GM23338 (cell line): ENCODE results near the gene VAMP7. TPM values are rescaled to one million over a fixed set of nuclear protein-coding genes. Genes with fewer than 3 reads are reported as not detected.

Experiments used
- ATAC-seq: fragments of 200-7000 bp; cut with Tn5 transposase; 3 replicates; pipeline ENCODE4 v1.9.1; 2020
- DNase-seq: peaks from one replicate; pipeline ENCODE4 v3.0.0-alpha.2; 2015; ENCODE audit warnings: low spot score
- H2AFZ ChIP-seq: fragments of 200-600 bp; sonication (generic); 2 replicates; pipeline ENCODE4 v1.8.0; 2016; ENCODE audit warnings: antibody characterized with exemption, mild to moderate bottlenecking, moderate library complexity
- H3F3A ChIP-seq: fragments of 200-600 bp; sonication (generic); replicated peaks from 2 replicates; pipeline ENCODE4 v1.8.0; 2017; ENCODE audit warnings: antibody characterized with exemption, mixed run types, low read depth
- H3K27ac ChIP-seq: fragments of 200-600 bp; sonication (generic); 2 replicates; pipeline ENCODE4 v1.6.1; 2016; ENCODE audit warnings: low read depth
- H3K27me3 ChIP-seq: fragments of 200-600 bp; sonication (generic); 2 replicates; pipeline ENCODE4 v1.8.0; 2016; ENCODE audit warnings: mild to moderate bottlenecking, mixed run types, moderate library complexity; ENCODE audit not compliant: insufficient read depth
- H3K36me3 ChIP-seq: fragments of 200-600 bp; sonication (generic); 2 replicates; pipeline ENCODE4 v1.8.0; 2016; ENCODE audit warnings: mild to moderate bottlenecking; ENCODE audit not compliant: insufficient read depth
- H3K4me1 ChIP-seq: fragments of 200-600 bp; sonication (generic); 2 replicates; pipeline ENCODE4 v1.8.0; 2016; ENCODE audit warnings: mild to moderate bottlenecking, moderate library complexity; ENCODE audit not compliant: insufficient read depth
- H3K4me2 ChIP-seq: fragments of 200-600 bp; sonication (generic); 2 replicates; pipeline ENCODE4 v1.7.1; 2017; ENCODE audit warnings: mixed run types
- H3K4me3 ChIP-seq: fragments of 200-600 bp; sonication (generic); 2 replicates; pipeline ENCODE4 v1.6.1; 2016; ENCODE audit warnings: mixed run types
- H3K79me2 ChIP-seq: fragments of 200-600 bp; sonication (generic); replicated peaks from 2 replicates; pipeline ENCODE4 v1.8.0; 2017; ENCODE audit warnings: mild to moderate bottlenecking; ENCODE audit not compliant: insufficient read depth
- H3K9me2 ChIP-seq: fragments of 200-600 bp; sonication (generic); 2 replicates; pipeline ENCODE4 v1.8.0; 2017; ENCODE audit not compliant: insufficient read depth
- H4K20me1 ChIP-seq: fragments of 200-600 bp; sonication (generic); replicated peaks from 2 replicates; pipeline ENCODE4 v1.8.0; 2017; ENCODE audit warnings: mild to moderate bottlenecking; ENCODE audit not compliant: insufficient read depth
- H3K27ac Mint-ChIP-seq: 2 replicates; pipeline ENCODE4 v1.8.0; 2020; ENCODE audit warnings: inconsistent platforms, mild to moderate bottlenecking, moderate library complexity, mixed read lengths
- H3K27me3 Mint-ChIP-seq: 3 replicates; pipeline ENCODE4 v1.8.0; 2022; ENCODE audit warnings: low read depth, mild to moderate bottlenecking, moderate library complexity, mixed read lengths, inconsistent platforms; ENCODE audit not compliant: insufficient read depth, poor library complexity
- H3K36me3 Mint-ChIP-seq: 3 replicates; pipeline ENCODE4 v1.8.0; 2021; ENCODE audit warnings: low read depth, mild to moderate bottlenecking, inconsistent platforms, moderate library complexity, mixed read lengths
- H3K4me1 Mint-ChIP-seq: 3 replicates; pipeline ENCODE4 v1.8.0; 2020; ENCODE audit warnings: mild to moderate bottlenecking, inconsistent platforms, mixed read lengths
- H3K4me3 Mint-ChIP-seq: 3 replicates; pipeline ENCODE4 v1.8.0; 2021; ENCODE audit warnings: moderate library complexity, mild to moderate bottlenecking, inconsistent platforms, mixed read lengths
- H3K9me3 Mint-ChIP-seq: 3 replicates; pipeline ENCODE4 v1.8.0; 2020; ENCODE audit warnings: moderate library complexity, mild to moderate bottlenecking, inconsistent platforms, mixed read lengths
- CREB1 ChIP-seq: fragments of 250-450 bp; sonication (Bioruptor Pico); IDR thresholded peaks from 2 replicates; pipeline ENCODE4 v1.5.0; 2020; ENCODE audit warnings: low read depth, mild to moderate bottlenecking, moderate library complexity
- EZH2 ChIP-seq: fragments of 200-600 bp; sonication (generic); IDR thresholded peaks from one replicate; pipeline ENCODE4 v1.8.0; 2017; ENCODE audit warnings: antibody characterized with exemption, mild to moderate bottlenecking, low read depth; ENCODE audit not compliant: unreplicated experiment
- EZH2phosphoT487 ChIP-seq: fragments of 200-600 bp; sonication (generic); IDR thresholded peaks from one replicate; pipeline ENCODE4 v1.8.1; 2018; ENCODE audit warnings: antibody characterized with exemption; ENCODE audit not compliant: unreplicated experiment
- JUNB ChIP-seq: IDR thresholded peaks from one replicate; pipeline ENCODE4 v1.6.1; 2016; ENCODE audit warnings: antibody characterized with exemption; ENCODE audit not compliant: unreplicated experiment
- NANOG ChIP-seq: IDR thresholded peaks from 2 replicates; pipeline ENCODE4 v1.6.1; 2016; ENCODE audit warnings: antibody characterized with exemption, borderline replicate concordance
- POLR2AphosphoS5 ChIP-seq: IDR thresholded peaks from 2 replicates; pipeline ENCODE4 v1.6.1; 2016; ENCODE audit warnings: antibody characterized with exemption, low read depth
- STAT1 ChIP-seq: IDR thresholded peaks from one replicate; pipeline ENCODE4 v1.6.1; 2016; ENCODE audit warnings: antibody characterized with exemption; ENCODE audit not compliant: unreplicated experiment
- ZNF331 ChIP-seq: fragments of 250-450 bp; sonication (Bioruptor Pico); IDR thresholded peaks from 2 replicates; pipeline ENCODE4 v1.5.0; 2020; ENCODE audit warnings: low read depth, mild to moderate bottlenecking, moderate library complexity
- polyA plus RNA-seq: library from polyadenylated mRNA; unstranded; fragments of >200 nt; fragmentation: Nextera tagmentation; extraction: Ambion mirVana; gene quantifications from 2 replicates; pipeline ENCODE4 v1.2.1, GENCODE V29; 2016
- total RNA-seq: library from RNA; depleted of rRNA; stranded (reverse); fragments of >200 nt; shearing (Covaris generic); gene quantifications from 2 replicates; pipeline ENCODE4 v1.2.3, GENCODE V29; 2014
- TF ChIP-seq, protein P1 (sequence below): IDR thresholded peaks from one replicate; pipeline ENCODE4 v1.6.1; 2018; ENCODE audit warnings: antibody characterized with exemption; ENCODE audit not compliant: unreplicated experiment
- TF ChIP-seq, protein P2 (sequence below), 2 experiments: fragments of 200-600 bp in 1 of 2; sonication (generic) in 1 of 2; conservative IDR thresholded peaks; 2 replicates each; pipeline versions ENCODE4 v1.5.1 to v1.6.1; 2016 to 2017; ENCODE audit warnings: antibody characterized with exemption in 2 of 2, low read depth in 2 of 2, mild to moderate bottlenecking in 2 of 2, moderate library complexity in 1 of 2

Gene VAMP7
- total and polyA plus RNA-seq, 2 experiments from 2014 or later: 14.0 to 22.7 TPM

DNA sequence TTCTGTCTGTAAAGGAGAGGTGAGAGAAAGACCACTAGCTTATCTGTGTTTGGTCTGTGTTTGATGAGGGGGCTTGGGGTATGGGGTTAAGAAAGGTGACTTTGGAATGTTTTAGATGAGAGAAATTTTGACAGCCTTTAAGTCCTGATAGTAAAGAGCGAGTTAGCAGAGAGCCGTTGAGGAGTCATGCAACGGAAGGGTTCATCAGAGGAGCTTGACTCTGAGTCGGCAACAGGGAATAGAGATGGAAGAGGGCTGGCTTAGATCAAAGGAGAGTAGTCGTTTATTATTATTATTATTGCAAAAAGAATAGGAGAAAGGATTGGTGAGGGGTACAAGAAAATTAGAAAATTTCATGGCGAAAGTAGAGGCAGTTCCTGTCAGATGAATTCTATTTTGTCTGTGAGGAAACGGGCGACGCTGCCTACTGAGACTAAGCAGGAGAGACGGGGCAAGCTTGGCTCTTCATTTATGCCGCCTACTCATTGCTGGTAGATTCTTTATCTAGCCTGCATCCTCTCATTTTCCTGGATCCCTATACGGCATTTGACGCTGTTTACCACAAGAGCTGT, 473 bp upstream of the VAMP7 start:
- Mint-ChIP-seq H3K36me3 (peaks cover 7% of the 10 kb centered on the region), H3K4me1 (no peaks in the 10 kb centered on the region), H3K4me3 (peak overlapping the region; percentile 90), H3K9me3 (peaks cover 71% of the 10 kb centered on the region), H3K27ac (no peak overlapping the region), H3K27me3 (peaks cover 3% of the 10 kb centered on the region)
- Histone ChIP-seq H3K4me3 (peak overlapping the region; percentile 77), H3K4me2 (peak overlapping the region; percentile 79), H3F3A (no peaks in the 10 kb centered on the region), H2AFZ (peak overlapping the region; percentile 96), H3K4me1 (no peaks in the 10 kb centered on the region; the same call in 1 of the 2 replicates), H4K20me1 (peaks cover 4% of the 10 kb centered on the region; the same call in 1 of the 2 replicates), H3K36me3 (no peaks in the 10 kb centered on the region), H3K79me2 (peaks cover 23% of the 10 kb centered on the region), H3K9me2 (no peaks in the 10 kb centered on the region), H3K27me3 (no peaks in the 10 kb centered on the region), H3K27ac (no peak overlapping the region)
- TF ChIP-seq NANOG (no peak), ZNF331 (no peak), STAT1 (no peak), JUNB (no peak), CREB1 (no peak), EZH2phosphoT487 (no peak), EZH2 (no peak)
- TF ChIP-seq, protein P1, sequence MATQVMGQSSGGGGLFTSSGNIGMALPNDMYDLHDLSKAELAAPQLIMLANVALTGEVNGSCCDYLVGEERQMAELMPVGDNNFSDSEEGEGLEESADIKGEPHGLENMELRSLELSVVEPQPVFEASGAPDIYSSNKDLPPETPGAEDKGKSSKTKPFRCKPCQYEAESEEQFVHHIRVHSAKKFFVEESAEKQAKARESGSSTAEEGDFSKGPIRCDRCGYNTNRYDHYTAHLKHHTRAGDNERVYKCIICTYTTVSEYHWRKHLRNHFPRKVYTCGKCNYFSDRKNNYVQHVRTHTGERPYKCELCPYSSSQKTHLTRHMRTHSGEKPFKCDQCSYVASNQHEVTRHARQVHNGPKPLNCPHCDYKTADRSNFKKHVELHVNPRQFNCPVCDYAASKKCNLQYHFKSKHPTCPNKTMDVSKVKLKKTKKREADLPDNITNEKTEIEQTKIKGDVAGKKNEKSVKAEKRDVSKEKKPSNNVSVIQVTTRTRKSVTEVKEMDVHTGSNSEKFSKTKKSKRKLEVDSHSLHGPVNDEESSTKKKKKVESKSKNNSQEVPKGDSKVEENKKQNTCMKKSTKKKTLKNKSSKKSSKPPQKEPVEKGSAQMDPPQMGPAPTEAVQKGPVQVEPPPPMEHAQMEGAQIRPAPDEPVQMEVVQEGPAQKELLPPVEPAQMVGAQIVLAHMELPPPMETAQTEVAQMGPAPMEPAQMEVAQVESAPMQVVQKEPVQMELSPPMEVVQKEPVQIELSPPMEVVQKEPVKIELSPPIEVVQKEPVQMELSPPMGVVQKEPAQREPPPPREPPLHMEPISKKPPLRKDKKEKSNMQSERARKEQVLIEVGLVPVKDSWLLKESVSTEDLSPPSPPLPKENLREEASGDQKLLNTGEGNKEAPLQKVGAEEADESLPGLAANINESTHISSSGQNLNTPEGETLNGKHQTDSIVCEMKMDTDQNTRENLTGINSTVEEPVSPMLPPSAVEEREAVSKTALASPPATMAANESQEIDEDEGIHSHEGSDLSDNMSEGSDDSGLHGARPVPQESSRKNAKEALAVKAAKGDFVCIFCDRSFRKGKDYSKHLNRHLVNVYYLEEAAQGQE: no peak
- ATAC-seq: no peak
- no peak for DNase-seq

DNA sequence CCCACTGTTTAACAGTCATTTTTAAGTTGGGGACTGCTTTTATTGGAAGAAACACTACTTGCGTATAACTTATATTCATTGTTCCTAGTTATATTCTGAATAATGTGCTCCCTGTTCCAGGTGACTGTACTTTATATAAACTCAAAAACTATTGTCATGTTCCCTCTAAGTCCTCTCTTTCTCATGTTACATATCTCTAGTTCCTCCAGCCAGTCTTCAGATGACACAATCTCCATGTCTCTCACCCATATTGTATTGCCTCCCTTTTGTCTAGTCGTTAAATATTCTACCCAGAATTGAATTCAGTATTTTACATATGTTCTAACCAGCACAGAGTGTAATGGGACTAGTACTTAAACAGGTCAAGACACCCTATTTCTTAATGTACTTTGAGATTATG, 5.3 kb downstream of the VAMP7 start:
- no peak overlapping the region for H2AFZ ChIP-seq
- Mint-ChIP-seq H3K36me3 (peaks cover 10% of the 10 kb centered on the region), H3K4me1 (no peaks in the 10 kb centered on the region), H3K27ac (no peak overlapping the region), H3K9me3 (peaks cover 75% of the 10 kb centered on the region), H3K4me3 (no peak overlapping the region), H3K27me3 (no peaks in the 10 kb centered on the region)
- DNase-seq (no peak), ATAC-seq (no peak)
- H3K79me2 ChIP-seq: peaks cover 23% of the 10 kb centered on the region
- no peaks in the 10 kb centered on the region for H3K9me2 ChIP-seq
- H3F3A ChIP-seq: no peaks in the 10 kb centered on the region
- no peaks in the 10 kb centered on the region for H3K36me3 ChIP-seq
- H3K4me3 ChIP-seq: no peak overlapping the region
- no peak overlapping the region for H3K4me2 ChIP-seq
- H3K4me1 ChIP-seq: no peaks in the 10 kb centered on the region; the same call in 1 of the 2 replicates
- H4K20me1 ChIP-seq: peaks cover 4% of the 10 kb centered on the region; the same call in 1 of the 2 replicates
- TF ChIP-seq, protein P2, sequence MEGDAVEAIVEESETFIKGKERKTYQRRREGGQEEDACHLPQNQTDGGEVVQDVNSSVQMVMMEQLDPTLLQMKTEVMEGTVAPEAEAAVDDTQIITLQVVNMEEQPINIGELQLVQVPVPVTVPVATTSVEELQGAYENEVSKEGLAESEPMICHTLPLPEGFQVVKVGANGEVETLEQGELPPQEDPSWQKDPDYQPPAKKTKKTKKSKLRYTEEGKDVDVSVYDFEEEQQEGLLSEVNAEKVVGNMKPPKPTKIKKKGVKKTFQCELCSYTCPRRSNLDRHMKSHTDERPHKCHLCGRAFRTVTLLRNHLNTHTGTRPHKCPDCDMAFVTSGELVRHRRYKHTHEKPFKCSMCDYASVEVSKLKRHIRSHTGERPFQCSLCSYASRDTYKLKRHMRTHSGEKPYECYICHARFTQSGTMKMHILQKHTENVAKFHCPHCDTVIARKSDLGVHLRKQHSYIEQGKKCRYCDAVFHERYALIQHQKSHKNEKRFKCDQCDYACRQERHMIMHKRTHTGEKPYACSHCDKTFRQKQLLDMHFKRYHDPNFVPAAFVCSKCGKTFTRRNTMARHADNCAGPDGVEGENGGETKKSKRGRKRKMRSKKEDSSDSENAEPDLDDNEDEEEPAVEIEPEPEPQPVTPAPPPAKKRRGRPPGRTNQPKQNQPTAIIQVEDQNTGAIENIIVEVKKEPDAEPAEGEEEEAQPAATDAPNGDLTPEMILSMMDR (conservative IDR thresholded peaks at IDR 0.05; ENCODE audit: low read depth in 2 of 2): no peak
- TF ChIP-seq EZH2phosphoT487 (no peak), POLR2AphosphoS5 (no peak)
- no peaks in the 10 kb centered on the region for H3K27me3 ChIP-seq
- no peak overlapping the region for H3K27ac ChIP-seq
